GM12865 (cell line): ENCODE data around the gene CCDC12.
A peak's percentile ranks its signal among the peaks of the same experiment; 100 is the strongest.

ENCODE experiments used
- DNase-seq: peaks from one replicate; pipeline ENCODE4 v3.0.0; 2010; ENCODE audit warnings: low read depth
- H3K4me3 ChIP-seq: 2 replicates; pipeline ENCODE4 v1.5.1; 2011; ENCODE audit warnings: mild to moderate bottlenecking, low read depth, low read length, control low read depth
- TF ChIP-seq, protein P1 (sequence below): IDR thresholded peaks from 2 replicates; pipeline ENCODE4 v1.5.1; 2011; ENCODE audit warnings: low read length, control low read depth, low read depth, inconsistent platforms; ENCODE audit not compliant: insufficient read depth; ENCODE audit errors: missing control alignments

Gene CCDC12

DNA sequence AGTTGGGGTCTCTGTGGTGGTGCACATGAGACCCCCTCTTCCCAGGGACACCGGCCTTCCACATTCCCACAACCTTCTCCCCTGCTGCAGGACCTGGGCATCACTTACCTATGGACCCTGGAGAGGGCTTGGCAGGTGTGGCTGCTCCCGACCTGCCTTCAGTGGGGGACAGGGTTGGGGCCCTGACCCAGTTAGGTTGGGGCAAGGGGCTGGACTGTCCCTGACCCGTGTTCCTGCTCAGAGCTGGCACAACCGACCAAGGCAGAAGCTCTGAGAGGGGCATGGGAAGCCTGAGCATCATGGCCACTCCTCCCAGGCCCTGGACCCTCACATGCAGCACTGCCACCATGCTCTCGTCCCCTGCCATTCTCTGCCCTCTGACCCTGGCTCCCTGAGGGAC, 9.0 kb upstream of the CCDC12 start:
- TF ChIP-seq, protein P1, sequence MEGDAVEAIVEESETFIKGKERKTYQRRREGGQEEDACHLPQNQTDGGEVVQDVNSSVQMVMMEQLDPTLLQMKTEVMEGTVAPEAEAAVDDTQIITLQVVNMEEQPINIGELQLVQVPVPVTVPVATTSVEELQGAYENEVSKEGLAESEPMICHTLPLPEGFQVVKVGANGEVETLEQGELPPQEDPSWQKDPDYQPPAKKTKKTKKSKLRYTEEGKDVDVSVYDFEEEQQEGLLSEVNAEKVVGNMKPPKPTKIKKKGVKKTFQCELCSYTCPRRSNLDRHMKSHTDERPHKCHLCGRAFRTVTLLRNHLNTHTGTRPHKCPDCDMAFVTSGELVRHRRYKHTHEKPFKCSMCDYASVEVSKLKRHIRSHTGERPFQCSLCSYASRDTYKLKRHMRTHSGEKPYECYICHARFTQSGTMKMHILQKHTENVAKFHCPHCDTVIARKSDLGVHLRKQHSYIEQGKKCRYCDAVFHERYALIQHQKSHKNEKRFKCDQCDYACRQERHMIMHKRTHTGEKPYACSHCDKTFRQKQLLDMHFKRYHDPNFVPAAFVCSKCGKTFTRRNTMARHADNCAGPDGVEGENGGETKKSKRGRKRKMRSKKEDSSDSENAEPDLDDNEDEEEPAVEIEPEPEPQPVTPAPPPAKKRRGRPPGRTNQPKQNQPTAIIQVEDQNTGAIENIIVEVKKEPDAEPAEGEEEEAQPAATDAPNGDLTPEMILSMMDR, result no peak
- no peak for DNase-seq
- no peak overlapping the region for H3K4me3 ChIP-seq

DNA sequence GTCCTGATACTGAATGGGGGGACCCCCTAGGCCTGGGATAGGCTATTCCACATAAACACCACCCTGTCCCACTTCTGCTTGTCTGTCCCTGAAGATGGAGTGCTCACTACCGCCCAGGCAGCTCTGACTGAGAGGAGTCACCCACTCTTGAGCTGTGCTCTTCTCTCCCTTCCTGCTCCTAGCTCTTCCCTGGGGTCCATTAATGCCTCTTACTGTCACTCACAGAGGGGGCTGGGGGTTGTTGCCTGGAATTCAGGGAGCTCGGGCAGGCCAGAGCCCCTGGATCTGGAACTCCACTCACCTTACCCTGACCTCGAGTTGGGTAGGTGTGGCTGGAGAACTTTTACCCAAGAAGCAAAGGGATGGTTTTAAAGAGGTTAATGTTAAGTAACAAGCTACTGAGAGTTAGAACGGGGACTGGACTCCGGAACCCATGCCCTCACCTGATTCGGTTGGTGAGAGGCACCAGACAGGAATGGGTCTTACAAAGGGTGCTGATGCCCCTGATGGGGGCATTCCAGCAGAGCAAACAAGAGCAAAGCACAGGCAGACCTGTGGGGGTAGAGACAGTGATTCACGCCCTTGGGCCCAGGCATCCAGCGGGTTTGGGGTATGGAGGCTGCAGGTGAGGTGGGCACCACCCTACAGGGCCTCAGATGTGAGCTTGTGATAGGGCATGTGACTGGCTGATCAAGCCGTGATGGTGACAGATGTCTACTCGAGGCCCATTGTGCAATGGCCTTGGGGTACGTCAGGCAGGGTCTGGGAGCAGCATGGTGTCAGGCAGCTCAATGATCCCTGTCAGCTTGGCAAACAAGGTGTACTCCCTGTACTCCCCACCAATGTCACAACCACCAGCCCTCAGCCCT, 8.3 kb upstream of the CCDC12 start:
- TF ChIP-seq, protein P1, result no peak
- no peak for DNase-seq
- no peak overlapping the region for H3K4me3 ChIP-seq

DNA sequence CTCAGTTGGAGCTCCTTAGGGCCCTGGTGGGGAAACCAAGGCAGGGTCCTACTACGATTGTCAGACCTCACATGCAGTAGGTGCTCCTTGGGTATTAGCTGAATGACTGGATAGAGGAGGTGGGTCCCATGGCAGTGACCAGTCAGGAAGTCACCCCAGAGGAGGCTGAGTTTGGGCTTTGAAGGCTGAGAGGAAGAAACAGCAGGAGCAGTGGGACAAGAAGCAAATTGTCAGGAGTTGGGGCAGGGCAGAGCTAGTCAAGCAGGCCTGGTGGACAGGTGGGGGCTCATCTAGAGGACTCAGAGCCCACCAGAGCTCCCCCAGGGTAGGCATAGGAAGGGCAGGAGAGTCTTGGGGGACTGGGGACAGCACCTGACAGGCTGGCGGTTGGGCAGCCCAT, 6.0 kb upstream of the CCDC12 start:
- TF ChIP-seq, protein P1, result no peak
- no peak overlapping the region for H3K4me3 ChIP-seq
- DNase-seq, result no peak

DNA sequence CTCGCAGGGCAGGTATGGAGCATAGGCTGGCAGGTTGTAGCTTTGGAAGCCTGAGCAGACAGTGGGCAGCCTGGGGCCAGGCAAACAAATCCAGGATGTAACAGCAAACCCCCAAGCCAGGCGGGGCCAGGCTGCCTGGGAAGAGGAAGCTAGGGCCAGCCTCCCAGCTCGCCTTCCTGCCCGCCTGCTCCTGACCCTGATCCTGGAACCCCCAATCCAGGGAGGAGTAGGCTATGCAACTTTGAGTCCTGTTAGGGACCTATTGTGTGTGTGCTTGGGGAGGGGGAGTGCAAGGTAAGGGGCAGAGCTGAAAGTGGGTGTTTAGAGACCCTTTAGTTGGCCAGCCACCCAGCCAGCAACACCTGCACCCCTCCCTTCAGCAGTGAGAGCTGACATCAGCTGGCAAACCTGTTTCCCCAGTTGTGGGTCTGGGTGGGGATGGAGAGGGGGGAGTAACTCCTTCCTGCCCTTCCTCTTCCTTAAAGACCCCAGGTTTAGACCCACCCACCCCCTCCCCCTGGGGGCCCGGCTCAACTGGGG, 5.5 kb upstream of the CCDC12 start:
- no peak for DNase-seq
- no peak overlapping the region for H3K4me3 ChIP-seq
- TF ChIP-seq, protein P1, result no peak

DNA sequence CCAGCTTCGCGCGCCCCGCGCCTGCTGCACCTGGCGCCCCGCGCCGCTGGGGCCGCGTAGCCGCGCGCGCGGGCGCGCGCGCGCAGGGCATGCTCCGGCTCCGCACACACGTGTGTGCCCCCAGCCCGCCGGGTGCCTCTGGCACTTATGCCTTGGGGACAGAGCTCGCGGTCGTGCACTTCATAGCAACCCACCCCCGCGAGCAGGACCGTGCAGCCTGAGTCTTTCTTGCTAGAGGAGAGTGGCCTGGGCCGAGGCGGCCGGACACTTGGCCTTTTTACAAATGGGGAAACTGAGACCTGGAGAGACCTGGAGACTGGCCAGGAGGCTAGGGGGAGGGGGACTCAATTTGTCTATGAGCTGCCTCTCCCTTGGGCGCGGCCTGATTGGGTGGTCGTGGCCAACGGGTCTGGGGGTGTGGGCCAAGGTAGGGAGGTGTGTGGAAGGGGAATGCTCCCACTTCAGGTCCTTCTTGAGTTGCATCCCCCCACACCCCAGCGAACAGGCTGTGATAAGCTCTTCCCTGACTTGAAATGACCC, 3.5 kb upstream of the CCDC12 start:
- peak overlapping the region; percentile 80 for H3K4me3 ChIP-seq
- DNase-seq, result no peak
- TF ChIP-seq, protein P1, result no peak

- H3K4me3 ChIP-seq, result peak within 1 kb of the TSS; percentile 80
- peak; percentile 98 for DNase-seq
- TF ChIP-seq, protein P1, result no peak
These were observed 2.7 kb upstream of the CCDC12 start, which contains the start of gene NBEAL2 for GRCh38 chr3:46978985-46979944. Gene NBEAL2 (plus strand): TSS chr3:46979666. CDS start chr3:46979862, 196 bp downstream.
